ENCODE results near the gene ATF7IP2.

- no peak for TF ChIP-seq CTCF (conservative IDR thresholded peaks at IDR 0.05 in 1 of 2, IDR thresholded peaks at IDR 0.05 in 1 of 2; ENCODE audit: extremely low read depth in 1 of 2, insufficient read depth in 1 of 2, low read depth in 1 of 2, low read length in 2 of 2)
- no peak for TF ChIP-seq EZH2 (IDR thresholded peaks at IDR 0.05; ENCODE audit: borderline replicate concordance, low read length)
Measured at GRCh38 chr16:10531582-10531981, 145.7 kb downstream of the ATF7IP2 start.
